ENCODE measurements around the gene PPFIA1. TPM values are rescaled to one million over a fixed set of nuclear protein-coding genes. Genes with fewer than 3 reads are reported as not detected.

PPFIA1 gene
- polyA plus RNA-seq, 1 of the 3 experiments (the other 2 are of a cell fraction), result 37.4 TPM

DNA sequence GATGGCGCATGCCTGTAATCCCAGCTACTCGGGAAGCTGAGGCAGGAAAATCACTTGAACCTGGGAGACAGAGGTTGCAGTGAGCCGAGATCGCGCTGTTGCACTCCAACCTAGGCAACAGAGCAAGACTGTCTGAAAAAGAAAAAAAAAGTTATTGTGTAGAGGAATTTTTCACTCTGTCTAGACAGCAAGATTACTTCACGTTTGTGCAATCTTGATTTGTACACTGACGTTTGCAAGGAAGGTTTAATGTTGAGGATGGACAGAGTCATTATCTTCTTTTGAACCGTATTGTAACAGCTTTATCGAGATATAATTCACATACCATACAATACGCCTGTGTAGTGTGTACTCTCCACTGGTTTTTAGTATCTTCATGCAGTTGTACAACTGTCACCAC is 131.5 kb downstream of the PPFIA1 start:
- peaks cover 71% of the 10 kb centered on the region for H4K20me1 ChIP-seq (ENCODE audit: insufficient read depth)
- POLR2A ChIA-PET, result interaction anchor here (0.6 kb wide), 1 partner anchor 348 kb away, joined by 4 read pairs; no protein-coding TSS in a partner anchor
- TF ChIP-seq, protein P1, sequence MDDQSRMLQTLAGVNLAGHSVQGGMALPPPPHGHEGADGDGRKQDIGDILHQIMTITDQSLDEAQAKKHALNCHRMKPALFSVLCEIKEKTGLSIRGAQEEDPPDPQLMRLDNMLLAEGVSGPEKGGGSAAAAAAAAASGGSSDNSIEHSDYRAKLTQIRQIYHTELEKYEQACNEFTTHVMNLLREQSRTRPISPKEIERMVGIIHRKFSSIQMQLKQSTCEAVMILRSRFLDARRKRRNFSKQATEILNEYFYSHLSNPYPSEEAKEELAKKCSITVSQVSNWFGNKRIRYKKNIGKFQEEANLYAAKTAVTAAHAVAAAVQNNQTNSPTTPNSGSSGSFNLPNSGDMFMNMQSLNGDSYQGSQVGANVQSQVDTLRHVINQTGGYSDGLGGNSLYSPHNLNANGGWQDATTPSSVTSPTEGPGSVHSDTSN (IDR thresholded peaks at IDR 0.05), result no peak
- no peak for TF ChIP-seq ELF1 (IDR thresholded peaks at IDR 0.05)

DNA sequence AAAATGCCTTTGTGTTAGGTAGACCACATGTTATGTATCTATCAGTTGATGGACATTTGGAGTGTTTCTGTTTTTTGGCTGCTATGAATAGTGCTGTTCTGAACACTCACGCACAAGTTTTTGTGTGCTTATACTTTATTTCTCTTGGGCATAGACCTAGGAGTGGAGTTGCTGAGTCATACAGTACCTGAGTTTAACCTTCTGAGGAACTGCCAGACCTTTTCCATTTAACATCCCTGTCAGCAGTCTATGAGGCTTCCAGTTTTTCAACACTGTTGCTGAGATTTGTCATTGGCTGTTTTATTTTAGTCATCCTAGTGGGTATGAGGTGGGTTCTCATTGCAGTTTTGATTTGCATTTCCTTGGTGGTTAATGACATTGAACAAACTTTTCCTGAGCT is 132.2 kb downstream of the PPFIA1 start:
- Histone ChIP-seq H3K79me2 (ENCODE audit: insufficient read depth) (peaks cover 98% of the 10 kb centered on the region), H3K9me3 (no peaks in the 10 kb centered on the region), H3K27ac (ENCODE audit: low read depth in 2 of 2, low read length in 1 of 2) (no peak overlapping the region), H4K20me1 (ENCODE audit: insufficient read depth) (peaks cover 78% of the 10 kb centered on the region), H3F3A (replicated peaks; ENCODE audit: insufficient read depth) (peaks cover 19% of the 10 kb centered on the region), H3K4me3 (ENCODE audit: low read depth in 2 of 2, low read length in 1 of 2) (no peak overlapping the region), H3K4me1 (ENCODE audit: control insufficient read depth in 1 of 2, insufficient read depth in 2 of 2, low read depth in 1 of 2, low read length in 1 of 2) (peaks cover 7 to 17% of the 10 kb centered on the region in 2 experiments; a peak in 3 of 4 replicates), H3K4me2 (no peak overlapping the region), H3K9me2 (no peaks in the 10 kb centered on the region), H3K9ac (no peak overlapping the region), H3K36me3 (replicated peaks in 1 of 2; ENCODE audit: control insufficient read depth in 1 of 2, insufficient read depth in 2 of 2, low read length in 1 of 2) (peaks cover 27 to 36% of the 10 kb centered on the region in 2 experiments), H3K27me3 (ENCODE audit: insufficient read depth) (no peaks in the 10 kb centered on the region), H2AFZ (ENCODE audit: low read depth) (no peak overlapping the region)
- no peak for DNase-seq
- TF ChIP-seq TEAD4 (IDR thresholded peaks at IDR 0.05; ENCODE audit: borderline replicate concordance, insufficient read depth) (no peak), NFIC (IDR thresholded peaks at IDR 0.05; ENCODE audit: borderline replicate concordance) (no peak), RAD21 (IDR thresholded peaks at IDR 0.05; ENCODE audit: low read length) (no peak), GATA2 (CRISPR knock-in tag; IDR thresholded peaks at IDR 0.05) (no peak), FOXM1 (IDR thresholded peaks at IDR 0.05; ENCODE audit: low read depth) (no peak), FOXJ3 (CRISPR knock-in tag; IDR thresholded peaks at IDR 0.05) (no peak), RFX5 (IDR thresholded peaks at IDR 0.05; ENCODE audit: low read length) (no peak), SMC3 (IDR thresholded peaks at IDR 0.05; ENCODE audit: low read depth, low read length) (no peak), JUND (IDR thresholded peaks at IDR 0.05) (no peak)
- TF ChIP-seq, protein P1 (IDR thresholded peaks at IDR 0.05), result no peak
- TF ChIP-seq, protein P2, sequence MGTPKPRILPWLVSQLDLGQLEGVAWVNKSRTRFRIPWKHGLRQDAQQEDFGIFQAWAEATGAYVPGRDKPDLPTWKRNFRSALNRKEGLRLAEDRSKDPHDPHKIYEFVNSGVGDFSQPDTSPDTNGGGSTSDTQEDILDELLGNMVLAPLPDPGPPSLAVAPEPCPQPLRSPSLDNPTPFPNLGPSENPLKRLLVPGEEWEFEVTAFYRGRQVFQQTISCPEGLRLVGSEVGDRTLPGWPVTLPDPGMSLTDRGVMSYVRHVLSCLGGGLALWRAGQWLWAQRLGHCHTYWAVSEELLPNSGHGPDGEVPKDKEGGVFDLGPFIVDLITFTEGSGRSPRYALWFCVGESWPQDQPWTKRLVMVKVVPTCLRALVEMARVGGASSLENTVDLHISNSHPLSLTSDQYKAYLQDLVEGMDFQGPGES (IDR thresholded peaks at IDR 0.05; ENCODE audit: low read depth, low read length), result no peak
- TF ChIP-seq, protein P3, sequence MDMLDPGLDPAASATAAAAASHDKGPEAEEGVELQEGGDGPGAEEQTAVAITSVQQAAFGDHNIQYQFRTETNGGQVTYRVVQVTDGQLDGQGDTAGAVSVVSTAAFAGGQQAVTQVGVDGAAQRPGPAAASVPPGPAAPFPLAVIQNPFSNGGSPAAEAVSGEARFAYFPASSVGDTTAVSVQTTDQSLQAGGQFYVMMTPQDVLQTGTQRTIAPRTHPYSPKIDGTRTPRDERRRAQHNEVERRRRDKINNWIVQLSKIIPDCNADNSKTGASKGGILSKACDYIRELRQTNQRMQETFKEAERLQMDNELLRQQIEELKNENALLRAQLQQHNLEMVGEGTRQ (IDR thresholded peaks at IDR 0.05; ENCODE audit: borderline replicate concordance, low read depth, low read length), result no peak
- TF ChIP-seq, protein P4, sequence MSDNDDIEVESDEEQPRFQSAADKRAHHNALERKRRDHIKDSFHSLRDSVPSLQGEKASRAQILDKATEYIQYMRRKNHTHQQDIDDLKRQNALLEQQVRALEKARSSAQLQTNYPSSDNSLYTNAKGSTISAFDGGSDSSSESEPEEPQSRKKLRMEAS (IDR thresholded peaks at IDR 0.05; ENCODE audit: low read depth), result no peak
- TF ChIP-seq, protein P5, sequence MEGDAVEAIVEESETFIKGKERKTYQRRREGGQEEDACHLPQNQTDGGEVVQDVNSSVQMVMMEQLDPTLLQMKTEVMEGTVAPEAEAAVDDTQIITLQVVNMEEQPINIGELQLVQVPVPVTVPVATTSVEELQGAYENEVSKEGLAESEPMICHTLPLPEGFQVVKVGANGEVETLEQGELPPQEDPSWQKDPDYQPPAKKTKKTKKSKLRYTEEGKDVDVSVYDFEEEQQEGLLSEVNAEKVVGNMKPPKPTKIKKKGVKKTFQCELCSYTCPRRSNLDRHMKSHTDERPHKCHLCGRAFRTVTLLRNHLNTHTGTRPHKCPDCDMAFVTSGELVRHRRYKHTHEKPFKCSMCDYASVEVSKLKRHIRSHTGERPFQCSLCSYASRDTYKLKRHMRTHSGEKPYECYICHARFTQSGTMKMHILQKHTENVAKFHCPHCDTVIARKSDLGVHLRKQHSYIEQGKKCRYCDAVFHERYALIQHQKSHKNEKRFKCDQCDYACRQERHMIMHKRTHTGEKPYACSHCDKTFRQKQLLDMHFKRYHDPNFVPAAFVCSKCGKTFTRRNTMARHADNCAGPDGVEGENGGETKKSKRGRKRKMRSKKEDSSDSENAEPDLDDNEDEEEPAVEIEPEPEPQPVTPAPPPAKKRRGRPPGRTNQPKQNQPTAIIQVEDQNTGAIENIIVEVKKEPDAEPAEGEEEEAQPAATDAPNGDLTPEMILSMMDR (IDR thresholded peaks at IDR 0.05), result no peak
- ChIA-PET CTCF (no interaction called here), POLR2A (no interaction called here)
- 78% methylated on average over 1 of the region's 1 CpG for WGBS (ENCODE audit: low lambda C conversion rate)

More for the DNA sequence above, 131.5 kb downstream of the PPFIA1 start:
- H3K4me2 ChIP-seq, result no peak overlapping the region
- peaks cover 24% of the 10 kb centered on the region for H3F3A ChIP-seq (replicated peaks; ENCODE audit: insufficient read depth)
- H3K27me3 ChIP-seq (ENCODE audit: insufficient read depth), result no peaks in the 10 kb centered on the region
- no peaks in the 10 kb centered on the region for H3K9me2 ChIP-seq
- H3K36me3 ChIP-seq (replicated peaks in 1 of 2; ENCODE audit: control insufficient read depth in 1 of 2, insufficient read depth in 2 of 2, low read length in 1 of 2), result peaks cover 20 to 34% of the 10 kb centered on the region in 2 experiments
- H3K27ac ChIP-seq (ENCODE audit: low read depth in 2 of 2, low read length in 1 of 2), result no peak overlapping the region
- H3K4me3 ChIP-seq (ENCODE audit: low read depth in 2 of 2, low read length in 1 of 2), result no peak overlapping the region
- peaks cover 98% of the 10 kb centered on the region for H3K79me2 ChIP-seq (ENCODE audit: insufficient read depth)
- H2AFZ ChIP-seq (ENCODE audit: low read depth), result no peak overlapping the region
- H3K4me1 ChIP-seq (ENCODE audit: control insufficient read depth in 1 of 2, insufficient read depth in 2 of 2, low read depth in 1 of 2, low read length in 1 of 2), result peaks cover 11 to 17% of the 10 kb centered on the region in 2 experiments; a peak in 3 of 4 replicates
- CTCF ChIA-PET, result no interaction called here
- H3K9me3 ChIP-seq, result no peaks in the 10 kb centered on the region
- DNase-seq, result no peak
- H3K9ac ChIP-seq, result no peak overlapping the region
- WGBS (ENCODE audit: low lambda C conversion rate), result 94% methylated on average over 10 of the region's 10 CpGs
